HEK293 (cell line): Measurements from ENCODE around the gene VSTM2B.

ENCODE experiments used
- CTCF ChIA-PET: fragments of 350-600 bp; formaldehyde crosslinking; extraction: SDS; loops from one replicate; lab custom pipeline; 2021; ENCODE audit warnings: antibody characterized with exemption; lab: Yijun Ruan, JAX
- POLR2A ChIA-PET: fragments of 300-600 bp; formaldehyde crosslinking; extraction: SDS; loops from one replicate; lab custom pipeline; 2020; ENCODE audit warnings: antibody characterized with exemption, inconsistent platforms; lab: Yijun Ruan, JAX
- H3K27ac ChIP-seq: fragments of 200-500 bp; sonication (Bioruptor generic); 2 replicates; pipeline ENCODE4 v1.5.1; 2014; ENCODE audit warnings: low read depth, low read length, control low read depth, inconsistent platforms; ENCODE audit errors: extremely low read depth
- H3K36me3 ChIP-seq, 2 experiments: fragments of 200-500 bp in 1 of 2; sonication (Bioruptor generic) in 1 of 2; 1 replicate in 1 of 2; 2 replicates in 1 of 2; pipeline ENCODE4 v1.5.1; 2014 to 2017; ENCODE audit warnings: inconsistent platforms in 2 of 2, low read length in 2 of 2; ENCODE audit not compliant: control insufficient read depth in 2 of 2, insufficient read depth in 1 of 2
- H3K4me1 ChIP-seq: fragments of 200-500 bp; sonication (Bioruptor generic); 2 replicates; pipeline ENCODE4 v1.5.1; 2014; ENCODE audit warnings: mild to moderate bottlenecking, low read length, inconsistent platforms; ENCODE audit not compliant: control insufficient read depth, insufficient read depth
- H3K4me3 ChIP-seq: 2 replicates; pipeline ENCODE4 v1.5.1; 2011; ENCODE audit warnings: low read depth, mild to moderate bottlenecking, control low read depth, low read length, moderate library complexity
- H3K9me3 ChIP-seq: fragments of 200-500 bp; sonication (Bioruptor generic); 2 replicates; pipeline ENCODE4 v1.5.1; 2014; ENCODE audit warnings: low read depth, low read length, inconsistent platforms; ENCODE audit not compliant: control insufficient read depth, insufficient read depth
- GLI2 ChIP-seq: fragments of 450-650 bp; formaldehyde crosslinking; IDR thresholded peaks from 2 replicates; pipeline ENCODE4; 2017; ENCODE audit warnings: missing biosample characterization, missing genetic modification characterization, low read depth, borderline replicate concordance
- HOXA7 ChIP-seq: sonication (generic); formaldehyde crosslinking; IDR thresholded peaks from 2 replicates; pipeline ENCODE4 v1.8.1; 2022; ENCODE audit warnings: missing genetic modification reagents, borderline replicate concordance
- KLF1 ChIP-seq: fragments of 450-650 bp; formaldehyde crosslinking; IDR thresholded peaks from 2 replicates; pipeline ENCODE4 v1.5.1; 2016; ENCODE audit warnings: missing biosample characterization, missing genetic modification characterization
- KLF17 ChIP-seq: fragments of 450-650 bp; formaldehyde crosslinking; IDR thresholded peaks from 2 replicates; pipeline ENCODE4 v1.5.1; 2016; ENCODE audit warnings: missing biosample characterization, missing genetic modification characterization
- REPIN1 ChIP-seq: fragments of 450-650 bp; formaldehyde crosslinking; IDR thresholded peaks from 2 replicates; pipeline ENCODE4 v1.5.1; 2017; ENCODE audit warnings: missing biosample characterization, missing genetic modification characterization, low read depth
- SALL2 ChIP-seq: fragments of 450-650 bp; formaldehyde crosslinking; IDR thresholded peaks from 2 replicates; pipeline ENCODE4 v1.5.0; 2017; ENCODE audit warnings: missing biosample characterization, mild to moderate bottlenecking, missing genetic modification characterization, borderline replicate concordance
- YY1 ChIP-seq: fragments of 450-650 bp; formaldehyde crosslinking; IDR thresholded peaks from 2 replicates; pipeline ENCODE4 v1.5.1; 2018; ENCODE audit warnings: missing biosample characterization, missing genetic modification characterization
- ZBTB1 ChIP-seq: fragments of 450-650 bp; formaldehyde crosslinking; IDR thresholded peaks from 2 replicates; pipeline ENCODE4 v1.5.1; 2016; ENCODE audit warnings: missing biosample characterization, missing genetic modification characterization
- ZBTB10 ChIP-seq: fragments of 450-650 bp; formaldehyde crosslinking; IDR thresholded peaks from 2 replicates; pipeline ENCODE4 v1.5.1; 2016; ENCODE audit warnings: missing biosample characterization, missing genetic modification characterization
- ZBTB7A ChIP-seq: fragments of 450-650 bp; formaldehyde crosslinking; IDR thresholded peaks from 2 replicates; pipeline ENCODE4 v1.5.1; 2016; ENCODE audit warnings: low read depth, missing biosample characterization, missing genetic modification characterization
- ZNF2 ChIP-seq: fragments of 450-650 bp; formaldehyde crosslinking; IDR thresholded peaks from 2 replicates; pipeline ENCODE4 v1.5.1; 2016; ENCODE audit warnings: missing biosample characterization, missing genetic modification characterization
- ZNF501 ChIP-seq: fragments of 450-650 bp; formaldehyde crosslinking; IDR thresholded peaks from 2 replicates; pipeline ENCODE4 v1.5.1; 2016; ENCODE audit warnings: missing biosample characterization, missing genetic modification characterization
- ZNF548 ChIP-seq: fragments of 450-650 bp; formaldehyde crosslinking; IDR thresholded peaks from 2 replicates; pipeline ENCODE4 v1.5.1; 2016; ENCODE audit warnings: missing biosample characterization, missing genetic modification characterization
- ZNF549 ChIP-seq: fragments of 450-650 bp; IDR thresholded peaks from 2 replicates; pipeline ENCODE4 v1.5.1; 2018; ENCODE audit warnings: missing biosample characterization, missing genetic modification characterization, mild to moderate bottlenecking, inconsistent platforms, moderate library complexity
- ZNF654 ChIP-seq: fragments of 450-650 bp; formaldehyde crosslinking; IDR thresholded peaks from 2 replicates; pipeline ENCODE4 v1.5.1; 2016; ENCODE audit warnings: low read depth, missing biosample characterization, missing genetic modification characterization
- TF ChIP-seq, protein P1 (sequence below): fragments of 450-650 bp; formaldehyde crosslinking; conservative IDR thresholded peaks from 2 replicates; pipeline ENCODE4 v1.5.1; 2016; ENCODE audit warnings: low read depth, missing biosample characterization, missing genetic modification characterization
- TF ChIP-seq, protein P2 (sequence below): fragments of 450-650 bp; formaldehyde crosslinking; IDR thresholded peaks from 2 replicates; pipeline ENCODE4 v1.5.1; 2016; ENCODE audit warnings: missing biosample characterization, missing genetic modification characterization
- TF ChIP-seq, protein P3 (sequence below): fragments of 450-650 bp; formaldehyde crosslinking; IDR thresholded peaks from 2 replicates; pipeline ENCODE4 v1.5.1; 2017; ENCODE audit warnings: missing biosample characterization, missing genetic modification characterization
- TF ChIP-seq, protein P4 (sequence below): fragments of 450-650 bp; formaldehyde crosslinking; IDR thresholded peaks from 2 replicates; pipeline ENCODE4 v1.5.1; 2016; ENCODE audit warnings: missing biosample characterization, missing genetic modification characterization

VSTM2B gene

GRCh38 chr19:29526730-29527499 is 1.1 kb downstream of the VSTM2B start (continued):
- TF ChIP-seq ZNF501 (tag by site-specific recombination) (no peak), ZNF548 (tag by site-specific recombination) (no peak), HOXA7 (CRISPR knock-in tag) (no peak), ZBTB10 (tag by site-specific recombination) (peak; percentile 36; the same call in 1 of the 2 replicates), ZNF2 (tag by site-specific recombination) (no peak), SALL2 (tag by site-specific recombination) (no peak), ZNF654 (tag by site-specific recombination) (no peak), KLF17 (peak; percentile 57), KLF1 (peak; percentile 71), ZBTB1 (no peak; the same call in 1 of the 2 replicates)
- TF ChIP-seq, protein P1, sequence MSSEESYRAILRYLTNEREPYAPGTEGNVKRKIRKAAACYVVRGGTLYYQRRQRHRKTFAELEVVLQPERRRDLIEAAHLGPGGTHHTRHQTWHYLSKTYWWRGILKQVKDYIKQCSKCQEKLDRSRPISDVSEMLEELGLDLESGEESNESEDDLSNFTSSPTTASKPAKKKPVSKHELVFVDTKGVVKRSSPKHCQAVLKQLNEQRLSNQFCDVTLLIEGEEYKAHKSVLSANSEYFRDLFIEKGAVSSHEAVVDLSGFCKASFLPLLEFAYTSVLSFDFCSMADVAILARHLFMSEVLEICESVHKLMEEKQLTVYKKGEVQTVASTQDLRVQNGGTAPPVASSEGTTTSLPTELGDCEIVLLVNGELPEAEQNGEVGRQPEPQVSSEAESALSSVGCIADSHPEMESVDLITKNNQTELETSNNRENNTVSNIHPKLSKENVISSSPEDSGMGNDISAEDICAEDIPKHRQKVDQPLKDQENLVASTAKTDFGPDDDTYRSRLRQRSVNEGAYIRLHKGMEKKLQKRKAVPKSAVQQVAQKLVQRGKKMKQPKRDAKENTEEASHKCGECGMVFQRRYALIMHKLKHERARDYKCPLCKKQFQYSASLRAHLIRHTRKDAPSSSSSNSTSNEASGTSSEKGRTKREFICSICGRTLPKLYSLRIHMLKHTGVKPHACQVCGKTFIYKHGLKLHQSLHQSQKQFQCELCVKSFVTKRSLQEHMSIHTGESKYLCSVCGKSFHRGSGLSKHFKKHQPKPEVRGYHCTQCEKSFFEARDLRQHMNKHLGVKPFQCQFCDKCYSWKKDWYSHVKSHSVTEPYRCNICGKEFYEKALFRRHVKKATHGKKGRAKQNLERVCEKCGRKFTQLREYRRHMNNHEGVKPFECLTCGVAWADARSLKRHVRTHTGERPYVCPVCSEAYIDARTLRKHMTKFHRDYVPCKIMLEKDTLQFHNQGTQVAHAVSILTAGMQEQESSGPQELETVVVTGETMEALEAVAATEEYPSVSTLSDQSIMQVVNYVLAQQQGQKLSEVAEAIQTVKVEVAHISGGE (tag by site-specific recombination), result 0 out of 2 replicates have a peak, but pooled peaks have one; percentile 5

- Histone ChIP-seq H3K27ac (peak overlapping the region; percentile 75; the same call in 1 of the 2 replicates), H3K9me3 (no peaks in the 10 kb centered on the region; the same call in 1 of the 2 replicates), H3K4me3 (no peak overlapping the region), H3K4me1 (peaks cover 37% of the 10 kb centered on the region), H3K36me3 (no peaks in the 10 kb centered on the region)
- ChIA-PET CTCF (interaction anchor here (0.6 to 4.2 kb wide), 63 partner anchors 8 to 1710 kb away, joined by 3 to 38 read pairs (median 4); partner anchors contain the start of gene POP4), POLR2A (interaction anchor here (0.9 to 1.7 kb wide), 7 partner anchors 9 to 78 kb away, joined by 3 to 15 read pairs (median 4); partner anchors contain the start of gene POP4)
- no peak for TF ChIP-seq GLI2 (tag by site-specific recombination)
- TF ChIP-seq, protein P2, sequence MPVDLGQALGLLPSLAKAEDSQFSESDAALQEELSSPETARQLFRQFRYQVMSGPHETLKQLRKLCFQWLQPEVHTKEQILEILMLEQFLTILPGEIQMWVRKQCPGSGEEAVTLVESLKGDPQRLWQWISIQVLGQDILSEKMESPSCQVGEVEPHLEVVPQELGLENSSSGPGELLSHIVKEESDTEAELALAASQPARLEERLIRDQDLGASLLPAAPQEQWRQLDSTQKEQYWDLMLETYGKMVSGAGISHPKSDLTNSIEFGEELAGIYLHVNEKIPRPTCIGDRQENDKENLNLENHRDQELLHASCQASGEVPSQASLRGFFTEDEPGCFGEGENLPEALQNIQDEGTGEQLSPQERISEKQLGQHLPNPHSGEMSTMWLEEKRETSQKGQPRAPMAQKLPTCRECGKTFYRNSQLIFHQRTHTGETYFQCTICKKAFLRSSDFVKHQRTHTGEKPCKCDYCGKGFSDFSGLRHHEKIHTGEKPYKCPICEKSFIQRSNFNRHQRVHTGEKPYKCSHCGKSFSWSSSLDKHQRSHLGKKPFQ, result no peak
- TF ChIP-seq ZNF549 (tag by site-specific recombination), result no peak
- TF ChIP-seq, protein P3, sequence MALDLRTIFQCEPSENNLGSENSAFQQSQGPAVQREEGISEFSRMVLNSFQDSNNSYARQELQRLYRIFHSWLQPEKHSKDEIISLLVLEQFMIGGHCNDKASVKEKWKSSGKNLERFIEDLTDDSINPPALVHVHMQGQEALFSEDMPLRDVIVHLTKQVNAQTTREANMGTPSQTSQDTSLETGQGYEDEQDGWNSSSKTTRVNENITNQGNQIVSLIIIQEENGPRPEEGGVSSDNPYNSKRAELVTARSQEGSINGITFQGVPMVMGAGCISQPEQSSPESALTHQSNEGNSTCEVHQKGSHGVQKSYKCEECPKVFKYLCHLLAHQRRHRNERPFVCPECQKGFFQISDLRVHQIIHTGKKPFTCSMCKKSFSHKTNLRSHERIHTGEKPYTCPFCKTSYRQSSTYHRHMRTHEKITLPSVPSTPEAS (tag by site-specific recombination), result peak; percentile 10; the same call in 1 of the 2 replicates
- no peak for TF ChIP-seq REPIN1 (tag by site-specific recombination)
- TF ChIP-seq, protein P4, sequence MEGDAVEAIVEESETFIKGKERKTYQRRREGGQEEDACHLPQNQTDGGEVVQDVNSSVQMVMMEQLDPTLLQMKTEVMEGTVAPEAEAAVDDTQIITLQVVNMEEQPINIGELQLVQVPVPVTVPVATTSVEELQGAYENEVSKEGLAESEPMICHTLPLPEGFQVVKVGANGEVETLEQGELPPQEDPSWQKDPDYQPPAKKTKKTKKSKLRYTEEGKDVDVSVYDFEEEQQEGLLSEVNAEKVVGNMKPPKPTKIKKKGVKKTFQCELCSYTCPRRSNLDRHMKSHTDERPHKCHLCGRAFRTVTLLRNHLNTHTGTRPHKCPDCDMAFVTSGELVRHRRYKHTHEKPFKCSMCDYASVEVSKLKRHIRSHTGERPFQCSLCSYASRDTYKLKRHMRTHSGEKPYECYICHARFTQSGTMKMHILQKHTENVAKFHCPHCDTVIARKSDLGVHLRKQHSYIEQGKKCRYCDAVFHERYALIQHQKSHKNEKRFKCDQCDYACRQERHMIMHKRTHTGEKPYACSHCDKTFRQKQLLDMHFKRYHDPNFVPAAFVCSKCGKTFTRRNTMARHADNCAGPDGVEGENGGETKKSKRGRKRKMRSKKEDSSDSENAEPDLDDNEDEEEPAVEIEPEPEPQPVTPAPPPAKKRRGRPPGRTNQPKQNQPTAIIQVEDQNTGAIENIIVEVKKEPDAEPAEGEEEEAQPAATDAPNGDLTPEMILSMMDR, result peak; percentile 88; the same call in 1 of the 2 replicates
- peak; percentile 27; the same call in 1 of the 2 replicates for TF ChIP-seq ZBTB7A (tag by site-specific recombination)
- no peak for TF ChIP-seq YY1 (tag by site-specific recombination)
These were observed 1.9 kb downstream of the VSTM2B start for GRCh38 chr19:29527500-29528328.
